ENCODE measurements around the gene PARD6G. TPM values are rescaled to one million over a fixed set of nuclear protein-coding genes. Genes with fewer than 3 reads are reported as not detected.

PARD6G gene
- total and polyA plus RNA-seq, 7 donors, result 1.2 to 13.0 (median 7.8) TPM; not detected in 1

- intact Hi-C loops (cut with DNase I), result no loop called here
- Histone ChIP-seq H3K4me3 (no peak overlapping the region), H3K4me1 (no peaks in the 10 kb centered on the region), H3K9me3 (no peaks in the 10 kb centered on the region), H3K36me3 (no peaks in the 10 kb centered on the region), H3K27ac (no peak overlapping the region), H3K27me3 (no peaks in the 10 kb centered on the region)
- DNase-seq, result no peak
- no peak for TF ChIP-seq EP300 (IDR thresholded peaks at IDR 0.05)
- no peak for TF ChIP-seq POLR2AphosphoS5 (IDR thresholded peaks at IDR 0.05)
- TF ChIP-seq POLR2A (IDR thresholded peaks at IDR 0.05), result no peak
- TF ChIP-seq CTCF (IDR thresholded peaks at IDR 0.05), result no peak
- 88 to 90% methylated on average over 8 of the region's 8 CpGs for WGBS, 2 donors
These were observed 16.2 kb downstream of the PARD6G start for GRCh38 chr18:80231151-80231550.

- no peaks in the 10 kb centered on the region for H3K9me3 ChIP-seq
- no peaks in the 10 kb centered on the region for H3K27me3 ChIP-seq
- H3K36me3 ChIP-seq, result no peaks in the 10 kb centered on the region
- no peak overlapping the region for H3K4me3 ChIP-seq
- no peak overlapping the region for H3K27ac ChIP-seq
- 90% methylated on average over 22 of the region's 22 CpGs for WGBS, 2 donors
- no peak for DNase-seq
- TF ChIP-seq CTCF (IDR thresholded peaks at IDR 0.05) (no peak), EP300 (IDR thresholded peaks at IDR 0.05) (no peak), POLR2A (IDR thresholded peaks at IDR 0.05) (no peak)
- intact Hi-C loops (cut with DNase I), result no loop called here
- H3K4me1 ChIP-seq, result no peaks in the 10 kb centered on the region
These were observed 17.3 kb downstream of the PARD6G start for GRCh38 chr18:80229766-80230745.

- Histone ChIP-seq H3K9me3 (no peaks in the 10 kb centered on the region), H3K36me3 (no peaks in the 10 kb centered on the region), H3K4me3 (no peak overlapping the region), H3K27ac (no peak overlapping the region), H3K27me3 (no peaks in the 10 kb centered on the region), H3K4me1 (no peaks in the 10 kb centered on the region)
- peak; percentile 75 for DNase-seq
- WGBS, 2 donors, result 71 to 73% methylated on average over 3 of the region's 3 CpGs
- intact Hi-C loops (cut with DNase I), result no loop called here
- peak in 2 of 4 donors; percentile 22 to 42 for TF ChIP-seq POLR2AphosphoS5 (IDR thresholded peaks at IDR 0.05)
- no peak for TF ChIP-seq POLR2A (IDR thresholded peaks at IDR 0.05)
- TF ChIP-seq CTCF (IDR thresholded peaks at IDR 0.05), result no peak
- no peak for TF ChIP-seq EP300 (IDR thresholded peaks at IDR 0.05)
These were observed 18.0 kb downstream of the PARD6G start for GRCh38 chr18:80229363-80229762.

- Histone ChIP-seq H3K4me1 (no peaks in the 10 kb centered on the region), H3K9me3 (no peaks in the 10 kb centered on the region), H3K4me3 (no peak overlapping the region), H3K27ac (no peak overlapping the region), H3K36me3 (no peaks in the 10 kb centered on the region), H3K27me3 (no peaks in the 10 kb centered on the region)
- TF ChIP-seq CTCF (IDR thresholded peaks at IDR 0.05) (no peak), POLR2A (IDR thresholded peaks at IDR 0.05) (no peak), POLR2AphosphoS5 (IDR thresholded peaks at IDR 0.05) (no peak), EP300 (IDR thresholded peaks at IDR 0.05) (no peak)
- intact Hi-C loops (cut with DNase I), result no loop called here
- 85 to 87% methylated on average over 18 of the region's 18 CpGs for WGBS, 2 donors
- no peak for DNase-seq
These were observed 19.1 kb downstream of the PARD6G start for GRCh38 chr18:80228051-80228848.

All from sigmoid colon (tissue), 7 donors.